Stimulated activated CD4-positive, alpha-beta T cell treated with anti-CD3 and anti-CD28 coated beads, Interleukin-4, amount 100 ng/mL, for 24 hours (primary cell): ENCODE measurements around the gene OR10G8.
"Not testable (repeated sequence)": the region's sequence is repeated elsewhere in the genome, so short reads cannot be mapped to it uniquely, and the experiment has no call there.

Experiments used
- DNase-seq: peaks from one replicate; pipeline ENCODE4 v3.0.0-alpha.2; 2020

The OR10G8 gene, protein sequence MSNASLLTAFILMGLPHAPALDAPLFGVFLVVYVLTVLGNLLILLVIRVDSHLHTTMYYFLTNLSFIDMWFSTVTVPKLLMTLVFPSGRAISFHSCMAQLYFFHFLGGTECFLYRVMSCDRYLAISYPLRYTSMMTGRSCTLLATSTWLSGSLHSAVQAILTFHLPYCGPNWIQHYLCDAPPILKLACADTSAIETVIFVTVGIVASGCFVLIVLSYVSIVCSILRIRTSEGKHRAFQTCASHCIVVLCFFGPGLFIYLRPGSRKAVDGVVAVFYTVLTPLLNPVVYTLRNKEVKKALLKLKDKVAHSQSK

GRCh38 chr11:124026498-124026897 lies at the start of gene OR10G8:
OR10G8 (plus strand) TSS chr11:124026798; CDS start chr11:124029623, 2,825 bp downstream.
- DNase-seq, result no peak

GRCh38 chr11:123977731-123978347 lies 48.8 kb upstream of the OR10G8 start, which contains the start of gene OR10S1:
OR10S1 (minus strand) TSS chr11:123977781; CDS start chr11:123977664, 117 bp downstream.
- no peak for DNase-seq

- no peak for DNase-seq
These were observed 47.3 kb upstream of the OR10G8 start for GRCh38 chr11:123979311-123979710.

GRCh38 chr11:123995119-123995518 lies 31.5 kb upstream of the OR10G8 start, which contains the start of gene OR10G6:
OR10G6 (minus strand) TSS chr11:123995161; CDS start chr11:123995161, 0 bp downstream.
- DNase-seq, result no peak

GRCh38 chr11:124012697-124013096 lies 13.9 kb upstream of the OR10G8 start, which contains the start of gene OR10G4:
OR10G4 (plus strand) TSS chr11:124012997; CDS start chr11:124015575, 2,578 bp downstream.
- DNase-seq, result no peak

- not testable (repeated sequence) for DNase-seq
These were observed 10.8 kb upstream of the OR10G8 start for GRCh38 chr11:124015837-124016236.

DNA sequence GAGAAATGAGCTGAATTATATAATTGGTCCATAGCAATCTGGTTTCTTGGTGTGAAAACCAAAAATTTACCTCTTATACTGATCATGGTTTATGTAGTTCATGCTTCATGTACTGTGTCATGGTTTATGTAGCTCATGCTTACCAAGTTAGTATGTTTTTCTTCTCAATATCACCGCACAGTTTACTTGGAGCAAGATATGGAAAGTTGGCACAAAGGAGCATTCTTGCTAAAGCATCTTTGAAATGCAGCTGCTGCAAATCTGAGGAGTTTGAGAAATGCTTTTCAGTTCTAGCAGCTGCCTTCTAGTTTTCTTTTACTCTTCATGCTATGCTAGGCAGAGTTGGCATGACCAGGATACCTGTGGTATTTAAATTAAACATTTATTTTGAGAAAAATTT lies 10.1 kb downstream of the OR10G8 start:
- DNase-seq, result no peak

DNA sequence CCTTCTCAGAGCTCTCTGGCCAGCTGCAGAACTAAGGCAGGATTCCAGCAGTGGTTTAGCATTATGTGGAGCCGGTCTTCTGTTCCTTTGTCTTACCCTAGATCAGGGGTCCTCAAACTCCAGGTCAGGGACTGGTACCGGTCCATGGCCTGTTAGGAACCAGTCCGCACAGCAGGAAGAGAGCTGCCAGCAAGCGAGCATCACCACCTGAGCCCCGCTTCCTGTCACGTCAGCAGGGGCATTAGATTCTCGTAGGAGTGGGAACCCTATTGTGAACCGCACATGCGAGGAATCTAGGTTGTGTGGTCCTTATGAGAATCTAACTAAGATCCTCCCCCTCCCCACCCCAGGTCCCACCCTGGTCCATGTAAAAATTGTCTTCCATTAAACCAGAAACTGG lies 13.0 kb downstream of the OR10G8 start:
- no peak for DNase-seq

- DNase-seq, result no peak
These were observed 14.7 kb downstream of the OR10G8 start, which contains the start of gene OR10G7 for GRCh38 chr11:124041254-124041653. OR10G7 (minus strand) TSS chr11:124041325; CDS start chr11:124039001, 2,324 bp downstream.

DNA sequence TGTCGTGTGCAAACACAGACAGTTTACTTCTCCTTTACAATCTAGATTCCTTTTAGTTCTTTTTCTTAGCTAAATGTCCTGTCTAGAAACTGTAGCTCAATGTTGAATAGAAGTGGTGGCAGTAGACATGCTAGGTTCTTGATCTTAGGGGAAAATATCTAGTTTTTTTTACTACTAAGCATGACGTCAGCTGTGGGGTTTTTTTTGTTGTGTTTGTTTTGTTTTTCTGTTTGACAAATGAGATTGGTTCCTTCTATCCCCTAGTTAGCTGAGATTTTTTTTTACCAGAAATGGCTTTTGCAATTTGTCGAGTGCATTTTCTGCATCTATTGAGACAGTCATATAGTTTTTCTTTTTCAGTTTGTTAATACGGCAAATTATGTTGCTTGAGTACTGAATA lies 16.8 kb downstream of the OR10G8 start:
- DNase-seq, result no peak

GRCh38 chr11:124050748-124051147 lies 24.1 kb downstream of the OR10G8 start:
- DNase-seq, result no peak

DNA sequence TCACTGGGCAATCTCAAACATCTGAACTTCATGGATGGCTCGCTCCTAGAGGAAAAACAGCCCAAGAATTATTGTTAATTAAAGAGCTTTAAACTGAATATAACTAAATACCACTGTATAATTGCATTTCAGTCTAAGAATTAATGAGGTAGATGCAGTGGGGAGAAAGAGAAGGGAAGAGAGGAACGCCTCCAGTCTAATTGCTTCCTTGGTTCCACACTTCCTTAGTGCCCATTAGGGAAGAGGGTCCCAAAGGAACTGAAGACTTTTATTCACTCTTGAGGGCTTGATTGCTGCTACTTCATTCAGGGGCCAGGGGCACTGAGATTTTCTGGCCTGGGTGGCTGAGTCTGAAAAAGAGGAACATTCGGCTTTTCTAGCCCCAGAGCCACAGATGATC lies 26.4 kb downstream of the OR10G8 start:
- DNase-seq, result no peak

- DNase-seq, result no peak
These were observed 42.1 kb downstream of the OR10G8 start for GRCh38 chr11:124068601-124069110.

- peak; percentile 37 for DNase-seq
These were observed 43.1 kb downstream of the OR10G8 start for GRCh38 chr11:124069429-124070401.

- peak; percentile 71 for DNase-seq
These were observed 44.5 kb downstream of the OR10G8 start for GRCh38 chr11:124070915-124071622.

DNA sequence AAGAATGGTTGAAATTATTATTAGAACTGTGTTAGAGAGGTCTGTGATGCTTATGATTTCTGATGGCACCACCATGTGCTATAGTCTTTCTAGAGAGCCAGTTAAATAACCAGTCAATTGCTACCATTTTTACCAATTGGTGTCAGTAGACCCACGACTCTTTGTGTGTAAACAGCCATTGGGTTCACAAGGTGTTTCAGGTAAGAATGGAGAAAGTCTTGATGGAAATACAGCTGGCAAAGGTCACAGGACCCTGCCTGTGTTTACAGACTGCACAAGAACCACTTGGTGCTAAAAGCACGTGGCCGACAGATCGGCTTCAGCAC lies 45.0 kb downstream of the OR10G8 start:
- no peak for DNase-seq

- DNase-seq, result no peak
These were observed 45.5 kb downstream of the OR10G8 start for GRCh38 chr11:124072147-124072546.

DNA sequence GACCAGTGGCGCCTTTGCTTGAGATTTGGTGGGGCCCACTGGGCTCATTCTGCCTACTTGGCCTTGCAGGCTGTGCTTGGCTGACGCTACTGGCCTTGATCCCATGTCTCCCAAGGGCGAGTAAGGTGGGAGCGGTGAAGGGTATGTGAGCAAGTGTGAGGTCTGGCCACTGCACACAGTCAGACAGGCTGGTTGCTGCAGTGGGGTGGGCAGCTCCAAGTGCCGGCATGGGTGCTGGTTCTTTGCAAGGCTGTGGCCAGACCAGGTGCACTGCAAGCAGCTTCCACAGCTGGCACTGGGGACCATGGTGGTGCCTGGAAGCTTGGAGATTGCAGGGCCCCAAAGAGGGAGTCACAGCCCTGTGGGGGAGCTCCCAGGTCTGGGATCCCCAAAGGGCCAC lies 48.0 kb downstream of the OR10G8 start:
- no peak for DNase-seq

GRCh38 chr11:124075492-124075840 lies 48.9 kb downstream of the OR10G8 start:
- DNase-seq, result no peak

GRCh38 chr11:124075841-124076651 lies 49.4 kb downstream of the OR10G8 start:
- no peak for DNase-seq

- no peak for DNase-seq
These were observed 50.7 kb downstream of the OR10G8 start for GRCh38 chr11:124077266-124077665.
